ENCODE measurements around the gene ADAM23.

ADAM23 gene

GRCh38 chr2:206563374-206563773, 120.0 kb downstream of the ADAM23 start:
- TF ChIP-seq CREB1 (IDR thresholded peaks at IDR 0.05; ENCODE audit: low read depth) (no peak), TAF1 (IDR thresholded peaks at IDR 0.05; ENCODE audit: low read depth) (no peak), ZBTB7A (IDR thresholded peaks at IDR 0.05; ENCODE audit: low read depth) (no peak), REST (IDR thresholded peaks at IDR 0.05; ENCODE audit: low read depth) (no peak), EP300 (IDR thresholded peaks at IDR 0.05; ENCODE audit: borderline replicate concordance) (no peak), TEAD4 (IDR thresholded peaks at IDR 0.05) (no peak), EGR1 (IDR thresholded peaks at IDR 0.05) (no peak), MAX (IDR thresholded peaks at IDR 0.05) (no peak), TCF12 (IDR thresholded peaks at IDR 0.05; ENCODE audit: low read depth) (no peak), NFIC (IDR thresholded peaks at IDR 0.05) (no peak), CEBPB (IDR thresholded peaks at IDR 0.05) (no peak), FOXM1 (IDR thresholded peaks at IDR 0.05; ENCODE audit: borderline replicate concordance, low read depth) (no peak), YY1 (IDR thresholded peaks at IDR 0.05; ENCODE audit: low read depth) (no peak), USF1 (IDR thresholded peaks at IDR 0.05) (no peak), RAD21 (IDR thresholded peaks at IDR 0.05; ENCODE audit: low read depth) (no peak)

- no peak for TF ChIP-seq RAD21 (IDR thresholded peaks at IDR 0.05; ENCODE audit: low read depth)
- no peak for TF ChIP-seq TEAD4 (IDR thresholded peaks at IDR 0.05)
- TF ChIP-seq CEBPB (IDR thresholded peaks at IDR 0.05) = no peak
- TF ChIP-seq EGR1 (IDR thresholded peaks at IDR 0.05) = no peak
- TF ChIP-seq EP300 (IDR thresholded peaks at IDR 0.05; ENCODE audit: borderline replicate concordance) = no peak
- TF ChIP-seq NFIC (IDR thresholded peaks at IDR 0.05) = no peak
- no peak for TF ChIP-seq YY1 (IDR thresholded peaks at IDR 0.05; ENCODE audit: low read depth)
- TF ChIP-seq MAX (IDR thresholded peaks at IDR 0.05) = no peak
- TF ChIP-seq FOXM1 (IDR thresholded peaks at IDR 0.05; ENCODE audit: borderline replicate concordance, low read depth) = no peak
- no peak for TF ChIP-seq TCF12 (IDR thresholded peaks at IDR 0.05; ENCODE audit: low read depth)
- no peak for TF ChIP-seq CREB1 (IDR thresholded peaks at IDR 0.05; ENCODE audit: low read depth)
- no peak for TF ChIP-seq TAF1 (IDR thresholded peaks at IDR 0.05; ENCODE audit: low read depth)
- no peak for TF ChIP-seq REST (IDR thresholded peaks at IDR 0.05; ENCODE audit: low read depth)
- no peak for TF ChIP-seq ZBTB7A (IDR thresholded peaks at IDR 0.05; ENCODE audit: low read depth)
- TF ChIP-seq USF1 (IDR thresholded peaks at IDR 0.05) = no peak
Observed at GRCh38 chr2:206565666-206566065, 122.3 kb downstream of the ADAM23 start.

GRCh38 chr2:206569470-206569869, 126.1 kb downstream of the ADAM23 start:
- TF ChIP-seq USF1 (IDR thresholded peaks at IDR 0.05) = no peak
- TF ChIP-seq TAF1 (IDR thresholded peaks at IDR 0.05; ENCODE audit: low read depth) = no peak
- no peak for TF ChIP-seq FOXM1 (IDR thresholded peaks at IDR 0.05; ENCODE audit: borderline replicate concordance, low read depth)
- TF ChIP-seq ZBTB7A (IDR thresholded peaks at IDR 0.05; ENCODE audit: low read depth) = no peak
- no peak for TF ChIP-seq YY1 (IDR thresholded peaks at IDR 0.05; ENCODE audit: low read depth)
- TF ChIP-seq TEAD4 (IDR thresholded peaks at IDR 0.05) = no peak
- TF ChIP-seq REST (IDR thresholded peaks at IDR 0.05; ENCODE audit: low read depth) = no peak
- TF ChIP-seq EP300 (IDR thresholded peaks at IDR 0.05; ENCODE audit: borderline replicate concordance) = no peak
- no peak for TF ChIP-seq RAD21 (IDR thresholded peaks at IDR 0.05; ENCODE audit: low read depth)
- no peak for TF ChIP-seq EGR1 (IDR thresholded peaks at IDR 0.05)
- TF ChIP-seq NFIC (IDR thresholded peaks at IDR 0.05) = no peak
- TF ChIP-seq CREB1 (IDR thresholded peaks at IDR 0.05; ENCODE audit: low read depth) = no peak

GRCh38 chr2:206570199-206570598, 126.9 kb downstream of the ADAM23 start:
- TF ChIP-seq YY1 (IDR thresholded peaks at IDR 0.05; ENCODE audit: low read depth) (no peak), REST (IDR thresholded peaks at IDR 0.05; ENCODE audit: low read depth) (no peak), CREB1 (IDR thresholded peaks at IDR 0.05; ENCODE audit: low read depth) (no peak), TCF12 (IDR thresholded peaks at IDR 0.05; ENCODE audit: low read depth) (no peak), TEAD4 (IDR thresholded peaks at IDR 0.05) (no peak), EP300 (IDR thresholded peaks at IDR 0.05; ENCODE audit: borderline replicate concordance) (no peak), RAD21 (IDR thresholded peaks at IDR 0.05; ENCODE audit: low read depth) (no peak), NFIC (IDR thresholded peaks at IDR 0.05) (no peak), FOXM1 (IDR thresholded peaks at IDR 0.05; ENCODE audit: borderline replicate concordance, low read depth) (no peak), TAF1 (IDR thresholded peaks at IDR 0.05; ENCODE audit: low read depth) (no peak), CEBPB (IDR thresholded peaks at IDR 0.05) (no peak), USF1 (IDR thresholded peaks at IDR 0.05) (no peak), MAX (IDR thresholded peaks at IDR 0.05) (no peak), EGR1 (IDR thresholded peaks at IDR 0.05) (no peak), ZBTB7A (IDR thresholded peaks at IDR 0.05; ENCODE audit: low read depth) (no peak)

Measured in Ishikawa (cell line).